ENCODE measurements around the gene UPP2. TPM values are rescaled to one million over a fixed set of nuclear protein-coding genes. Genes with fewer than 3 reads are reported as not detected.

UPP2 gene
- total RNA-seq, 1 donor from 2014 or later: not detected

GRCh38 chr2:158154596-158154995 is 52.9 kb downstream of the UPP2 start:
- H3K4me1 ChIP-seq (ENCODE audit: control insufficient read depth in 3 of 3, insufficient read depth in 3 of 3, low read length in 3 of 3): no peaks in the 10 kb centered on the region
- no peaks in the 10 kb centered on the region for H3K27me3 ChIP-seq (ENCODE audit: control insufficient read depth in 3 of 3, insufficient read depth in 3 of 3, low read length in 3 of 3)
- H3K27ac ChIP-seq (ENCODE audit: low read depth, low read length): no peak overlapping the region
- H3K36me3 ChIP-seq (ENCODE audit: control insufficient read depth in 3 of 3, insufficient read depth in 3 of 3, low read length in 3 of 3): no peaks in the 10 kb centered on the region
- no peak overlapping the region for H3K9ac ChIP-seq (ENCODE audit: low read depth in 1 of 3, low read length in 3 of 3)
- H3K9me3 ChIP-seq (ENCODE audit: control insufficient read depth in 3 of 3, low read length in 3 of 3): peaks cover 0 to 4% (median 0%) of the 10 kb centered on the region in 3 donors
- no peak overlapping the region for H3K4me3 ChIP-seq (ENCODE audit: low read length in 3 of 3)

GRCh38 chr2:158172719-158173118 is 71.0 kb downstream of the UPP2 start:
- no peak overlapping the region for H3K27ac ChIP-seq (ENCODE audit: low read depth, low read length)
- no peak overlapping the region for H3K9ac ChIP-seq (ENCODE audit: low read depth in 1 of 3, low read length in 3 of 3)
- H3K4me3 ChIP-seq (ENCODE audit: low read length in 3 of 3): no peak overlapping the region
- H3K9me3 ChIP-seq (ENCODE audit: control insufficient read depth in 3 of 3, low read length in 3 of 3): no peaks in the 10 kb centered on the region
- H3K36me3 ChIP-seq (ENCODE audit: control insufficient read depth in 3 of 3, insufficient read depth in 3 of 3, low read length in 3 of 3): no peaks in the 10 kb centered on the region
- no peaks in the 10 kb centered on the region for H3K27me3 ChIP-seq (ENCODE audit: control insufficient read depth in 3 of 3, insufficient read depth in 3 of 3, low read length in 3 of 3)
- H3K4me1 ChIP-seq (ENCODE audit: control insufficient read depth in 3 of 3, insufficient read depth in 3 of 3, low read length in 3 of 3): no peaks in the 10 kb centered on the region

DNA sequence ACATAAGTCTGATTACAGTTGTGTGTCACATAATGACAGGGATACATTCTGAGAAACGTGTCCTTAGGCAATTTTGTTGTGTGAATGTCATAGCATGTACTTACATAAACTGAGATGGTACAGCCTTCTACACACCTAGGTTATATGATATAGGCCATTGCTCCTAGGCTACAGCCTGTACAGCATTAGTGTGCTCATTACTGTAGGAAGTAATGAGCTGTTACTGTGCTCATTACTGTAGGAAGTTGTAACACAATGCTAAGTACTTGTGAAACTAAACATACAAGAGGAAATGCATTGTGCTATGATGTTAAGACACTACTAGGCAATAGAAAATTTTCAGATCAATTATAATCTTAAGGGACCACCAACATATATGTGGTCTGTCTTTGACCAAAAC is 72.8 kb downstream of the UPP2 start:
- no peaks in the 10 kb centered on the region for H3K9me3 ChIP-seq (ENCODE audit: control insufficient read depth in 3 of 3, low read length in 3 of 3)
- no peak overlapping the region for H3K27ac ChIP-seq (ENCODE audit: low read depth, low read length)
- no peaks in the 10 kb centered on the region for H3K36me3 ChIP-seq (ENCODE audit: control insufficient read depth in 3 of 3, insufficient read depth in 3 of 3, low read length in 3 of 3)
- H3K27me3 ChIP-seq (ENCODE audit: control insufficient read depth in 3 of 3, insufficient read depth in 3 of 3, low read length in 3 of 3): no peaks in the 10 kb centered on the region
- H3K4me3 ChIP-seq (ENCODE audit: low read length in 3 of 3): no peak overlapping the region
- no peaks in the 10 kb centered on the region for H3K4me1 ChIP-seq (ENCODE audit: control insufficient read depth in 3 of 3, insufficient read depth in 3 of 3, low read length in 3 of 3)
- no peak overlapping the region for H3K9ac ChIP-seq (ENCODE audit: low read depth in 1 of 3, low read length in 3 of 3)

- no peak overlapping the region for H3K4me3 ChIP-seq (ENCODE audit: low read length in 3 of 3)
- no peaks in the 10 kb centered on the region for H3K27me3 ChIP-seq (ENCODE audit: control insufficient read depth in 3 of 3, insufficient read depth in 3 of 3, low read length in 3 of 3)
- no peak overlapping the region for H3K9ac ChIP-seq (ENCODE audit: low read depth in 1 of 3, low read length in 3 of 3)
- H3K9me3 ChIP-seq (ENCODE audit: control insufficient read depth in 3 of 3, low read length in 3 of 3): no peaks in the 10 kb centered on the region
- no peaks in the 10 kb centered on the region for H3K4me1 ChIP-seq (ENCODE audit: control insufficient read depth in 3 of 3, insufficient read depth in 3 of 3, low read length in 3 of 3)
- no peaks in the 10 kb centered on the region for H3K36me3 ChIP-seq (ENCODE audit: control insufficient read depth in 3 of 3, insufficient read depth in 3 of 3, low read length in 3 of 3)
- H3K27ac ChIP-seq (ENCODE audit: low read depth, low read length): no peak overlapping the region
These were observed 73.3 kb downstream of the UPP2 start for GRCh38 chr2:158174956-158175355.

- Histone ChIP-seq H3K27ac (ENCODE audit: low read depth, low read length) (no peak overlapping the region), H3K9ac (ENCODE audit: low read depth in 1 of 3, low read length in 3 of 3) (no peak overlapping the region), H3K36me3 (ENCODE audit: control insufficient read depth in 3 of 3, insufficient read depth in 3 of 3, low read length in 3 of 3) (no peaks in the 10 kb centered on the region), H3K4me1 (ENCODE audit: control insufficient read depth in 3 of 3, insufficient read depth in 3 of 3, low read length in 3 of 3) (no peaks in the 10 kb centered on the region), H3K9me3 (ENCODE audit: control insufficient read depth in 3 of 3, low read length in 3 of 3) (no peaks in the 10 kb centered on the region), H3K27me3 (ENCODE audit: control insufficient read depth in 3 of 3, insufficient read depth in 3 of 3, low read length in 3 of 3) (no peaks in the 10 kb centered on the region), H3K4me3 (ENCODE audit: low read length in 3 of 3) (no peak overlapping the region)
These were observed 77.0 kb downstream of the UPP2 start for GRCh38 chr2:158178646-158179045.

GRCh38 chr2:158179660-158180059 is 78.0 kb downstream of the UPP2 start:
- no peaks in the 10 kb centered on the region for H3K9me3 ChIP-seq (ENCODE audit: control insufficient read depth in 3 of 3, low read length in 3 of 3)
- H3K27ac ChIP-seq (ENCODE audit: low read depth, low read length): no peak overlapping the region
- H3K4me1 ChIP-seq (ENCODE audit: control insufficient read depth in 3 of 3, insufficient read depth in 3 of 3, low read length in 3 of 3): no peaks in the 10 kb centered on the region
- no peak overlapping the region for H3K4me3 ChIP-seq (ENCODE audit: low read length in 3 of 3)
- H3K36me3 ChIP-seq (ENCODE audit: control insufficient read depth in 3 of 3, insufficient read depth in 3 of 3, low read length in 3 of 3): no peaks in the 10 kb centered on the region
- no peak overlapping the region for H3K9ac ChIP-seq (ENCODE audit: low read depth in 1 of 3, low read length in 3 of 3)
- no peaks in the 10 kb centered on the region for H3K27me3 ChIP-seq (ENCODE audit: control insufficient read depth in 3 of 3, insufficient read depth in 3 of 3, low read length in 3 of 3)

GRCh38 chr2:158181171-158181570 is 79.5 kb downstream of the UPP2 start:
- Histone ChIP-seq H3K27me3 (ENCODE audit: control insufficient read depth in 3 of 3, insufficient read depth in 3 of 3, low read length in 3 of 3) (no peaks in the 10 kb centered on the region), H3K36me3 (ENCODE audit: control insufficient read depth in 3 of 3, insufficient read depth in 3 of 3, low read length in 3 of 3) (no peaks in the 10 kb centered on the region), H3K27ac (ENCODE audit: low read depth, low read length) (no peak overlapping the region), H3K9ac (ENCODE audit: low read depth in 1 of 3, low read length in 3 of 3) (no peak overlapping the region), H3K9me3 (ENCODE audit: control insufficient read depth in 3 of 3, low read length in 3 of 3) (no peaks in the 10 kb centered on the region), H3K4me3 (ENCODE audit: low read length in 3 of 3) (no peak overlapping the region), H3K4me1 (ENCODE audit: control insufficient read depth in 3 of 3, insufficient read depth in 3 of 3, low read length in 3 of 3) (no peaks in the 10 kb centered on the region)

- no peak overlapping the region for H3K27ac ChIP-seq (ENCODE audit: low read depth, low read length)
- H3K4me3 ChIP-seq (ENCODE audit: low read length in 3 of 3): no peak overlapping the region
- H3K9me3 ChIP-seq (ENCODE audit: control insufficient read depth in 3 of 3, low read length in 3 of 3): no peaks in the 10 kb centered on the region
- no peaks in the 10 kb centered on the region for H3K27me3 ChIP-seq (ENCODE audit: control insufficient read depth in 3 of 3, insufficient read depth in 3 of 3, low read length in 3 of 3)
- H3K9ac ChIP-seq (ENCODE audit: low read depth in 1 of 3, low read length in 3 of 3): no peak overlapping the region
- H3K4me1 ChIP-seq (ENCODE audit: control insufficient read depth in 3 of 3, insufficient read depth in 3 of 3, low read length in 3 of 3): no peaks in the 10 kb centered on the region
- no peaks in the 10 kb centered on the region for H3K36me3 ChIP-seq (ENCODE audit: control insufficient read depth in 3 of 3, insufficient read depth in 3 of 3, low read length in 3 of 3)
These were observed 81.1 kb downstream of the UPP2 start for GRCh38 chr2:158182676-158183295.

GRCh38 chr2:158184001-158184400 is 82.3 kb downstream of the UPP2 start:
- H3K27ac ChIP-seq (ENCODE audit: low read depth, low read length): no peak overlapping the region
- no peak overlapping the region for H3K9ac ChIP-seq (ENCODE audit: low read depth in 1 of 3, low read length in 3 of 3)
- no peaks in the 10 kb centered on the region for H3K36me3 ChIP-seq (ENCODE audit: control insufficient read depth in 3 of 3, insufficient read depth in 3 of 3, low read length in 3 of 3)
- H3K4me1 ChIP-seq (ENCODE audit: control insufficient read depth in 3 of 3, insufficient read depth in 3 of 3, low read length in 3 of 3): no peaks in the 10 kb centered on the region
- H3K27me3 ChIP-seq (ENCODE audit: control insufficient read depth in 3 of 3, insufficient read depth in 3 of 3, low read length in 3 of 3): no peaks in the 10 kb centered on the region
- no peak overlapping the region for H3K4me3 ChIP-seq (ENCODE audit: low read length in 3 of 3)
- no peaks in the 10 kb centered on the region for H3K9me3 ChIP-seq (ENCODE audit: control insufficient read depth in 3 of 3, low read length in 3 of 3)

- Histone ChIP-seq H3K27me3 (ENCODE audit: control insufficient read depth in 3 of 3, insufficient read depth in 3 of 3, low read length in 3 of 3) (no peaks in the 10 kb centered on the region), H3K9ac (ENCODE audit: low read depth in 1 of 3, low read length in 3 of 3) (no peak overlapping the region), H3K27ac (ENCODE audit: low read depth, low read length) (no peak overlapping the region), H3K9me3 (ENCODE audit: control insufficient read depth in 3 of 3, low read length in 3 of 3) (no peaks in the 10 kb centered on the region), H3K36me3 (ENCODE audit: control insufficient read depth in 3 of 3, insufficient read depth in 3 of 3, low read length in 3 of 3) (no peaks in the 10 kb centered on the region), H3K4me1 (ENCODE audit: control insufficient read depth in 3 of 3, insufficient read depth in 3 of 3, low read length in 3 of 3) (no peaks in the 10 kb centered on the region), H3K4me3 (ENCODE audit: low read length in 3 of 3) (no peak overlapping the region)
These were observed 83.1 kb downstream of the UPP2 start for GRCh38 chr2:158184556-158185343.
